Measurements from ENCODE around the gene SCGB2B2.
"Not testable (repeated sequence)": the region's sequence is repeated elsewhere in the genome, so short reads cannot be mapped to it uniquely, and the experiment has no call there.

SCGB2B2 gene

DNA sequence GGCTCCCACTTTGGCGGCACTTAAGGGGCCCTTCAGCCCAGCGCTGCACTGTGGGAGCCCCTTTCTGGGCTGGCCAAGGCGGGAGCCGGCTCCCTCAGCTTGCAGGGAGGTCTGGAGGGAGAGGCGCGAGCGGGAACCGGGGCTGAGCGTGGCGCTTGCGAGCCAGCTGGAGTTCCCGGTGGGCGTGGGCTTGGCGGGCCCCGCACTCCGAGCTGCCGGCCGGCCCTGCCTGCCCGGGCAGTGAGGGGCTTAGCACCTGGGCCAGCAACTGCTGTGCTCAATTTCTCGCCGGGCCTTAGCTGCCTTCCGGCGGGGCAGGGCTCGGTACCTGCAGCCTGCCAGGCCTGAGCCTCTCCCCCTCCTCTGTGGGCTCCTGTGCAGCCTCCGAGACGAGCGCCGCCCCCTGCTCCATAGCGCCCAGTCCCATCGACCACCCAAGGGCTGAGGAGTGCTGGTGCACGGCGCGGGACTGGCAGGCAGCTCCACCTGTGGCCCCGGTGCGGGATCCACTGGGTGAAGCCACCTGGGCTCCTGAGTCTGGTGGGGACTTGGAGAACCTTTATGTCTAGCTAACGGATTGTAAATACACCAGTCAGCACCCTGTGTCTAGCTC, 8.8 kb downstream of the SCGB2B2 start:
- not testable (repeated sequence) for DNase-seq

GRCh38 chr19:34667349-34668076, 9.4 kb downstream of the SCGB2B2 start:
- no peak for DNase-seq

GRCh38 chr19:34666958-34667265, 10.0 kb downstream of the SCGB2B2 start:
- no peak for DNase-seq

DNA sequence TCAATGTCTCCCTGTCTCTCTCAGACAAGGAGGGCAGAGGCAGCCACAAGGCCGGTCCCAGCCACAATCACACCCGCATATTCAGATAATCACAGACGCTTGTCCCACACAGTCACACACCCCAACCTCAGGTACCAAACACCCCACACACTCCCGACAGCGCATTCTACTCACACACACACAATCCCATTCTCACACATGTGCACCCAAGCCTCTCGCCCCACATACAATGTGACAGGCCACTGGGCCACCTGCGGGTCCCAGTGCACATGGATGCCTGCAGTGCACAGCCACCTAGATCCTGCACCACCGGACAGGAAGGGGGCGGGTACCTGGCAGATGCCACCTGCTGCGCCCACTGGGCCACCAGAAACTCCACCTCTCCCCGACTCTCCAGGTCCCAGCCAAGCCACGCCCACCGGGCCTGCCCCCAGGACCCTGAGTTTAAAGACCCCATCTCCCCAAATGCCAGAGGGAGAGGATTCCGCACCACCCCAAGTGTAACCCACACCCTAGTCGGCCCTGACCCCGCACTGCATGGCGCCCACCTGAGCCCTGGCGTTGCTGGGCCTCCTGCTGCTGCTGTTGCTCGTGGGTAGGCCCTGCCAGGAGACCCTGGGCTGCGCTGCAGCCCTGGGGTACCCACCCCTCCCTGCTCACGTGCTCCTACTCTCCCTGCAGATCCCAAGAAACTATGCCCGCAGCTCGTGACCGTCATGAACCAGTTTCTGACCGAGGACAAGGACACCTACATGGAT, 10.6 kb downstream of the SCGB2B2 start:
- DNase-seq, result no peak

DNA sequence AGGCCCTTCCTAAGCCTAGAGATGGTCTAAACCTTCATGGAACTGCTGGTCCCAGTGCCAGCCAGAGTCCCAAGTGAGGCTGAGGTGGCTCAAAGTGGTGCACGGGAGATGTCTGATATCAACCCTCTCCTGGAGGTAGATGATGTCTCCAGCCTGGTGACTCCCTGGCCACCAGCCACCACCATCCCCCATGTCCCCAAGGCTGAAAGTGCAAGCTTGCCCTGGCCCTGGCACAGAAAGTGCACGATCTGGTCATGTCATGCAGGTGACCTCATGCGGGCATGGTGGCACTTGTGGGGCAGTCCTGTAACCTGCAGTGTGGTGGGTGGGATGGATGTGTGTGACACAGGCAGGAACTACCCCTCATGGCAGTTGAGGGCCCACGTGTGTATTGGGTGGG, 11.7 kb downstream of the SCGB2B2 start:
- not testable (repeated sequence) for DNase-seq

GRCh38 chr19:34664870-34665269, 12.1 kb downstream of the SCGB2B2 start:
- DNase-seq, result no peak

DNA sequence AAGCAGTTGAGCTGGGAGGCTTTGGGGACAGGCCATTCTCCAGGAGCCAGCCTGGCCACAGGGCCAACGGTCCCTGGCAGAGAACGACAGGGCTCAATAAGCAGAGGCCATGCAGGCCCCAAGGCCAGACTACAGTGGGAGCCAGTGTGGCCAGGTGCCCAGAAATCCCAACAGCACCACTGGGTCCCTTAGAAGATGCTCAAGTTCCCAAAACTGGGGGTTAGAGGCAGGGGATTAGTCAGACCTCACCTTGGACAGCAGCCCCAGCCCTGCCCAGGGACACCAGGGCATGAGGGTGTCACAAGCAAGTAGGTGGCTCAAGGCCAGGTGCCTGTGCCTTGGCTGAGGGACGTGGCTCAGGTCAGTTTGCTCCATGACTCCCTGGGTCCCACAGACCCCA, 12.8 kb downstream of the SCGB2B2 start:
- no peak for DNase-seq

DNA sequence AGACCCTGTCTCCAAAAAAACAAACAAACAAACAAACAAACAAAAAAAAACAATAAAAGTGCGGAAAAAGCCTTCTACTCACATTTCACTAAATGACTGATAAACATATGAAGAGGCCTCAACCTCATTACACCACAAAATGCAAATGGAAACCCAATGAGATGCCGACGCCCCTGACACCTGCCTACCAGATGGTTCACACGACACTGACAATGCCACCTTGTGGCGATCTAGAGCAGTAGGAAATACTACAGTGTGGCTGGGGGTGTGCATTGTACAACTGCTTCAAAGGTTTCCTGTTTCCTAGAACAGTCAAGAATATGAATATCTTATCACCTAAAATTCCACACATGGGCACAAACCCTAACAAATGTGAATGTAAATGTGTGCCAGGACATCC, 14.0 kb downstream of the SCGB2B2 start:
- DNase-seq, result no peak

DNA sequence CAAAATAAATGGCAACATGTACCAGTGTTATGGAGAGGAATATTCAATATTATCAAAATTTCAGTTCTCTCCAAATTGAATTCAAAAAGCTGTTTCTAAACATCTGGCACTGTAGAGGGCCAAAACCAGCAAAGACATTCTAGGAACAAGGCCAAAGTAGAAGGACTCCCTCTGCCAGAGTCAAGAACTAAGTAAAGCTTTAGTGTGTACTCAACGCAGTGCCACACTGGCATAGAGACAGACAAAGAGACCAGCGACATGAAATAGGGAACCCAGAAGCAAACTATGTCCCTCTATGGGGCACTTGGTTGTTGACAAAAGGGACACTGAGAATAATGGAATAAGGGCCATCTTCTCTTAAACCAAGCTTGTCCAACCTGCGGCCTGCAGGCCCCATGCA, 15.6 kb downstream of the SCGB2B2 start:
- DNase-seq, result no peak

DNA sequence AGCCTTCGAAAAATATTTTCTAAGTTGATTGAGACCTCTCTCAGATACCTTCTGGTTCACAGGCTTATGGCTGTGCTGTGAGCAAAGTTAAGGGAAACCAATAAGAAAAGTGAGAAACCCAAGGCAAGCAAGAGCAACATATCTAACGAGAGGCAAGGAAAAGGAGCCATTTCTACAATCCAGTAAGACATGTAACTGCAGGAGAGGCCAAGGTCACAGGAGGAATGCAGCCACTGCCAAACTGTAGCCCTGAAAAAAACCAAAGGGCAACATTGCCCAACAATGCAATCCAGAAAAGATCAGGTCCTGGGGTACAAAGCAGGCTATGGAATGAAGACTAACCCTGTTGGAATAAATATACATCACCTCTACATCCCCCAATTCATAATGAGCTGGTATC, 21.3 kb downstream of the SCGB2B2 start:
- no peak for DNase-seq

DNA sequence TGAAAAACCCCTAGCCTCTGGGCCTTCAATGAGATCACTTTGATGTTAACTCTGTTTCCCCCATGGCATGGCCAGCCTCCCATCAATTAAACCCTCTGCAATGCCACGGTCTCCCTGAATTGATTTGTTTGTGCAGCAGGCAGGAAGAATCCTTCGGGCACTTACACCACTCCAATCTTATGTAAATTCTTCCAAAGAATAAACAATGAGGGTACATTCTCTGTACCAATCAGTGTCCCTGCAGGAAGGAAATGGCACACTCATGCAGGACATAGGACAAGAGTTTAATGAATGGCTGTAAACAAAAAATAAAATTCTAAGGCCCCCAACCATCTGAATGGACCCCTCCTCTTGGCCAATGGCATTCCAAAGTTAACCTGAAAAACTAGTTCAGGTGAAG, 22.2 kb downstream of the SCGB2B2 start:
- no peak for DNase-seq

- DNase-seq, result no peak
These were observed 25.2 kb downstream of the SCGB2B2 start for GRCh38 chr19:34651747-34652146.

GRCh38 chr19:34649886-34650543, 26.9 kb downstream of the SCGB2B2 start:
- no peak for DNase-seq

DNA sequence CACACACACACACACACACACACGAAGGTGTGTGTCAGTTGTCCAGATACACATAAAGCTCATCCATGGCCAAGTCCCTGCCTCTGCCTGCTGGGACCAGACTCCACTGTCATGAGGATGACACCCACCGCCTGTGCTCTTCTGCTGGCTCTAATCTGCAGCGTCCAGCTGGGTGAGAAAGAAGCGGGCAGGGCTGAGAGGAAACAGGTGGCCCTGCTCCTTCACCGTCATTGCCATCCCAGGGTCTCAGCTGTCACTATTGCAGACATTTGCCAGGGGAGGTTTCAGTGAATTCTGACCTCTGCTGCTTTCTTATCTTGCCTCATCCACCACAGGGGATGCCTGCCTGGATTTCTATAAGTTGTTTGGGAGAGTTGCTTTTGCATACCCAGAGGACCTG, 31.4 kb downstream of the SCGB2B2 start:
- peak; percentile 8 for DNase-seq

- DNase-seq, result no peak
These were observed 31.9 kb downstream of the SCGB2B2 start for GRCh38 chr19:34644991-34645461.

- no peak for DNase-seq
These were observed 34.7 kb downstream of the SCGB2B2 start for GRCh38 chr19:34642241-34642640.

GRCh38 chr19:34639491-34640085, 37.4 kb downstream of the SCGB2B2 start:
- DNase-seq, result peak; percentile 49

DNA sequence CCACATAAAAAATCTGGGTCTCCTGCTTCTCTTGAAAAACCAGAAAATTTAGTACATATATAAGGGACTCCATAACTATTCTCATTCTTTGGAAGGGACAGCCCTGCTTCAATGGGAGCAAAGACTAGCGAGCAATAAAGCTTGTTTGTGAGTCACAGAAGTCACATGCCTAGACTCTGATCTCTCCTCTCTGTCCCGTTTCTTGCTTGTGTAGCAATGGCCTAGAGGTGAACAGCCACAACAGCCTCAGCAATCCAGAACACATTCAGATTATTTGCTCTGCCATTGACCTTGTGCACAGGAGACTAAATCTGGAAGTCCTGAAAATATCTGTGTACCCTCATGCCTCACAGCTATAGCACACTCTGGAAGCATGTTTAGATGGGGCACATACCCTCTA, 43.2 kb downstream of the SCGB2B2 start:
- DNase-seq, result no peak
